HG03457 (cell line): ENCODE results near the gene MYH6.
"Not testable (repeated sequence)": the region's sequence is repeated elsewhere in the genome, so short reads cannot be mapped to it uniquely, and the experiment has no call there.

Experiments used
- ATAC-seq: cut with Tn5 transposase; IDR thresholded peaks from one replicate; pipeline ENCODE4 v1.9.1; 2021; ENCODE audit warnings: moderate number of reproducible peaks; ENCODE audit not compliant: unreplicated experiment

MYH6 gene

GRCh38 chr14:23415821-23416778, 8.0 kb upstream of the MYH6 start:
- ATAC-seq = no peak

DNA sequence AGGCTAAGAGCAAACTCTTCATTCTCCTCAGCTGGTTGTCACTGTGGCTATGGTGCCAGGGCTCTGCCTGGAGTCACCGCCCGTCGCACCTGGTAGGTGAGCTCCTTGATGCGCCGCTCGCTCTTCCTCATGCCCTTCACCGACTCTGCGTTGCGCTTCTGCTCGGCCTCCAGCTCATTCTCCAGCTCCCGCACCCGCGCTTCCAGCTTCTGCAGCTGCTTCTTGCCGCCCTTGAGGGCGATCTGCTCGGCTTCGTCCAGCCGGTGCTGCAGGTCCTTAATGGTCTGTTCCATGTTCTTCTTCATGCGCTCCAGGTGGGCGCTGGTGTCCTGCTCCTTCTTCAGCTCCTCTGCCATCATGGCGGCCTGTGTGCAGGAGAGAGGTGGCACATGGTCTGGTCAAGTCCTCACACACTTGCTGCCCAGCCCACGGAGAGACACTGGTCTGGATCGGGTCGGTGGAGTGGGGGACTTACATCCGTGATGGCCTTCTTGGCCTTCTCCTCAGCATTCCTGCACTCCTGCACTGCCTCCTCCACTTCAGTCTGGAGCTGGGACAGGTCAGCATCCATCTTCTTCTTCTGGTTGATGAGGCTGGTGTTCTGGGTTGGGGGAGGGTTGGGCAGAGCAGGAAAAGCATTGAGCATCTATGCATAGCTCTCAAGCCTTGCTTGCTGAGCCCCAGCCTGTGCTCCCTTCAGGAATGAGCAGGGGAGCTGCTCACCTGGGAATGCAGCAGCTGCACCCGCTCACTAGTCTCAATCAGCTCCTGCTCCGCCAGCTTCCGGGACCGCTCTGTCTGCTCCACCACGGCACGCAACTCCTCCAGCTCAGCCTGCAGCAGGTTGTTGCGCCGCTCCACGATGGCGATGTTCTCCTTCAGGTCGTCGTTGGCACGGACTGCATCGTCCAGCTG, 7.1 kb upstream of the MYH6 start:
- no peak for ATAC-seq

- no peak for ATAC-seq
Measured at GRCh38 chr14:23414254-23414653, 6.2 kb upstream of the MYH6 start.

DNA sequence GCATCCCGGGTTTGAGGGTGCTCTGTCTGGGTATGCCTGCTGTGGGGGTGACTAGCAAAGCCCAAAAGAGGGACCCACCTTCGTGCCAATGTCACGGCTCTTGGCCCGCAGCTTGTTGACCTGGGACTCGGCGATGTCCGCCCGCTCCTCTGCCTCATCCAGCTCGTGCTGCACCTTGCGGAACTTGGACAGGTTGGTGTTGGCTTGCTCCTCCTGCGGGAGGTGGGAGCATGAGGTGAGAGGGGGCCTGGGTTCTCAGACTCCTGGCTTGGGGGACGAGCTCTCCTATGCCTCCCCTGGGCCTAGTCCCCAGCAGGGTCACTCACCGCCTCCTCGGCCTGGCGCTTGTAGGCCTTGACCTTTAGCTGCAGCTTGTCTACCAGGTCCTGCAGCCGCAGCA, 5.6 kb upstream of the MYH6 start:
- no peak for ATAC-seq

DNA sequence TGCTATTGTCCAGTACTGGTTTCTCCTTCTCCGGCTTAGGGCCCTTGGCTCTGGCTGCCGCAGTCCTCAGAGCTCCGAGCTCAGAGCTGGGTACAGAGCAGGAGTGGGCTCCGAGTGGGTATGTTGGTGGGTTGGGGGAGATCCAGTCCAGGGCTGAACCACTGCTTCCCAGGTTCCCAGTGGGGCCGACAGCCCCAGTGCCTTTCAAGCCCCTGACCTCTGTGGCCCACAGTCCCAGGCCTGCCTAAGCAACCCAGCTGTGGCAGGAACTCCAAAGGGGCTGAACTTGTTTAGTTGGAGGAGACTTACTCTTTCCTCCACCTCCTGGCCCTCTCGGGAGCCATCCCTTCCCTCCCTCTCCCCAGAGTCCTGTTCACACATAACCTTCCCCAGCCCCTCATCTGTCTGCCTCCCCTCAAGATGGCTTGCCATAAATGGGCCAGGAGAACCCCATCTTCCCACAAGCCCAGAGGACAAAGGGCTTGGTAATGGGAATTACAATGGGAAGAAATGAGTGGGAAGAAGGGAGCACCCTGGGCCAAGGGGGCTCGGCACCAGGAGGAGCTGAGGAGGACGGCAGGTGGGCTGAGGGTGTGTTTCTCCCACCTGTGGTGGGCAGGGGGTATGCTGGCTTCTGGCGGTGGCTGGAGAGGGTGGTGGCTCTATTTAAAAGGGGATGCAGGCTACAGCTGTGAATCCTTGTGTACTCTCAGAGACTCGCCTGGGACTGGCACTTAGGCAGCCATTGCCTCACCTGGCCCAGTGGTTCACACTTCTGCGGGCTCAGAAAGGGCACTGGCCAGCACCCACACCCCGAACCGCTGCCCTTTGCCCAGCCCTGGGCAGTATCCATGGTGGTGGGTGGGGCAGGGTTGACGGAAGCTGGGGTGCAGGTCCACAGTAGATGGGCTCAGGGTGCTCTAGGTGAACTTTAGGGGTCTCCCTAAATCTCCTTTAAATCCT, 3.8 kb upstream of the MYH6 start:
- ATAC-seq = no peak

GRCh38 chr14:23409966-23410635, 2.0 kb upstream of the MYH6 start:
- no peak for ATAC-seq

DNA sequence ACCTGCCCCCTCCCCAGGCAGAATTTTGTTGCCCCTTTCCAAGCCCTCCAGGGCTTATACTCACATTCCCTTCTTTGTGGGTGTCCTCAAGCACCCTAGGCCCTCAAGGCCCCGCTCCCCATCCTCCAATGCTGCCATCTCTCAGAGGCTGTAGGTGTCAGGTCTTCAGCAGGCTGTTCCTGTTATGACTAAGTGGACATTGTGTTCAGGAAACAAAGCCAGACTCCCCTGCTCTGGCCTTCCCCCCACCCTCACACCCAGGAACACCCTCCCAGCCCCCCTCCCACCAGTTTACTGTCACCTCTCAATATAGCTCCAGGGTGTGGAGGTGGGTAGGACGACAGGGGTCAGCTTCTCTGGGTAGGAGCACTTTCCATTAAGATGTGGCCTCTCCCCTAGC, 1.4 kb upstream of the MYH6 start:
- ATAC-seq = no peak

DNA sequence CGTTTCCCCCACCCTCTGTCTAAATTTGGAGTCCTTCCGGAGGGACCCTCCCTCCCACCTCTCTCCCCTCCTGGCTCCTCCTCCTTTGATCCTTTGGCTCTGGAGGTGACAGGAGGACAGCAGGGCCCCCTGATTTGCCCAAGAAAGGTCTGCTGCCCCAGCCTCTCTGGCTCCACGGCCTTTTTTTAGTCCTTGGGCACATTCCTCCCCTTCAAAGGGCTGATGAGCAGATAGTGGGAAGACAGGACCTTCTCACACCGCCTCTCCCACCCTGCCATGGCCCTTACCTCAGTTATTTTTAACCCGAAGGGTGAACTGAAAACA, 196 bp upstream of the MYH6 start:
- ATAC-seq = no peak

DNA sequence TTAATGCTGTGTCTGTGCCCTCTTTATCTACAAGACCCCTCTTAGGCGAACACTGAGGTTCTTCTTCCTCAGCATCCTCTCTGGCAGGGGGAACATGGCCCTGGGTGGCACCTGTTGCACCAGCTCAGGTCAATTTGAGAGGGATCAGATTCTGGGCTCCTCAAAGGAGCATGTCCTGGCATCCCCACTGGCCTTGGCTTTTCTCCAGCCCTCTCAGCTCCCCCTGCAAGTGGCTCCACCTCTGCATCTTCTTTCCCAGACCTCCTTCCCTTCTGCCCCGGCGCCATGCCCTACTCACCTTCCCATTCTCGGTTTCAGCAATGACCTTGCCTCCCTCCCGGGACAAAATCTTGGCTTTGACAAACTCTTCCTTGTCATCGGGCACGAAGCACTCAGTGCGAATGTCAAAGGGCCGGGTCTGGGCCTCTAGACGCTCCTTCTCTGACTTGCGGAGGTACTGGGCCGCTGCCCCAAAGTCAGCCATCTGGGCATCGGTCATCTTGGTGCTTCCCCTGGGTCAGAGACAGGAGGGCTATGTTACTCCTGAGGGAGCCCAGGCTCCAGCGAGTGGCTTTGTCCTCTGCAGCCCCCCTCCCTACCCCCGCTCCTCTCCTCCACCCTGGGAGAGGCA, 1.2 kb downstream of the MYH6 start:
- ATAC-seq = no peak

GRCh38 chr14:23406244-23406643, 1.8 kb downstream of the MYH6 start:
- ATAC-seq = no peak

DNA sequence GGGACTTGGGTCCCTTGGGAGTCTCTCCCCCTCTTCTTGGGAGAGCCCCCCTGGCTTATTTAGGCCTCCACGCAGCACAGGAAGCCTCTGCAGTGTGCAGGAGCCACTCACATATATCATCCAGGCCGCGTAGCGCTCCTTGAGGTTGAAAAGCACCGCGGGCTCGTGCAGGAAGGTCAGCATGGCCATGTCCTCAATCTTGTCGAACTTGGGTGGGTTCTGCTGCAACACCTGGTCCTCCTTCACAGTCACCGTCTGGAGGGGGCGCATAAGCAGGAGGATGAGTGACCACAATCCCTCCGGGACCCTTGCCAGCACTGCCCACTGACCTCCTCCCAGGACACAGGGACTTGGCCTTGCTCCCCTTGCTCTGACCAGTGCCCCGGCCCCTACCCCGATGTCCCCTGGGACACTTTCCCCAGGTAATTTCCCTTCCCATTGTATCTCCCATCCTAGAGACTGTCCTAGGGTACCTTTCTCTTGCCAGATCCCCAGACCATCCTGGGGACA, 2.5 kb downstream of the MYH6 start:
- ATAC-seq = no peak

- no peak for ATAC-seq
Measured at GRCh38 chr14:23405096-23405495, 3.0 kb downstream of the MYH6 start.

DNA sequence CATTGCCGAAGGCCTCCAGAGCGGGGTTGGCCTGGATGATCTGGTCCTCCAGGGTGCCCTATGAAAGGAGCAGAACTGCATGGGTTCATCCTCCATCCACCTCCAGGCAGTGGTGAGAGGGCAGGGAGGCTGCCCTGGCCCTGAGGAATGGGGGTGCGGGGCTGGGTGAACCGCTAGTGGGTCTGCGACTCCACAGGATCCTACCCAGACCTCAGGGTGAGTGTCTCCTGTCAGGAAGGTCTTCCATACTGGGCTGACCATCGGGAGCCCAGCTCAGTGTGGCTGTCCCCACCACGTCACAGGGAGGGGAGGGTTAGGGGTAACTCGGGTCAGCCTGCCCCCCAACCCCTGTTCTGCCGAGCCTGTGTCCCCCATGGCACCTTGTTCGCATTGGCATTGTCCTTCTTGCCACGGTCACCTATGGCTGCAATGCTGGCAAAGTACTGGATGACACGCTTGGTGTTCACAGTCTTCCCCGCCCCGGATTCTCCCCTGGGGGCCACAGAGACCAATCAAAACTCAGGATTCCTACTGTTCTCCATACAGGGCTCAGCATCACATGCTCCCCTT, 3.7 kb downstream of the MYH6 start:
- ATAC-seq = no peak

DNA sequence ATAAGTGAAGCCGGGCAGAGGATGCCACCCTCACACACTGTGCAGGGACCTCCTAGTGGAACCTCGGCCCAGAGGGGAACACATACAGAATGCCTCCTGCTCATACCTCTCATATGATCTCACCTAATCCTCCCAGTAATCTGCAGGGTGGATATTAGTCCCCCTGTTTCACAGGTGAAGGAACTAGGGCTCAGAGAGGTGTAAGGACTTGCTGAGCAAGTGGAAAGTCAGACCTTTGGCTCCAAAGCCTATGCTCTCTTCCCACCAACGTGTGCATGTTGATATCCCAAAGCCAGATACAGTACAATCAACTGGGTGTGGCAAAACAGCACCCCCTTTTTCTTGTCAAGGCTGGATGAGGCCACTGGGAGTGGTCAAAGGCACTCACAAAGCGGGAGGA, 4.2 kb downstream of the MYH6 start:
- ATAC-seq = no peak

DNA sequence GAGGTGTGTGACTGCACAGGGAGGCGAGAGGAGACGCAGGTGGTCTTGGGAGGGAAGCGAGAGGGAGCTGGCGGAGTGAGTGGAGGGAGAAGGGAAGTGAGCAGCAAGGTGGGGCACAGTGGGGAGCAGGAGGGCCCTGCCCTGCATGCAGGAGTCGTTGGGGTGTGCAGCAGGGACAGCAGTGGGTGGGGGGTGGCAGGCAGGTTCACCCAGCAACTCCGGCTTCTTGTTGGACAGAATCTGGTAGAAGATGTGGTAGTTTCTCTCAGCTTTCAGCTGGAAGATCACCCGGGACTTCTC, 5.0 kb downstream of the MYH6 start:
- no peak for ATAC-seq

GRCh38 chr14:23402296-23403138, 5.6 kb downstream of the MYH6 start:
- ATAC-seq = no peak

- no peak for ATAC-seq
Measured at GRCh38 chr14:23401291-23401690, 6.8 kb downstream of the MYH6 start.

DNA sequence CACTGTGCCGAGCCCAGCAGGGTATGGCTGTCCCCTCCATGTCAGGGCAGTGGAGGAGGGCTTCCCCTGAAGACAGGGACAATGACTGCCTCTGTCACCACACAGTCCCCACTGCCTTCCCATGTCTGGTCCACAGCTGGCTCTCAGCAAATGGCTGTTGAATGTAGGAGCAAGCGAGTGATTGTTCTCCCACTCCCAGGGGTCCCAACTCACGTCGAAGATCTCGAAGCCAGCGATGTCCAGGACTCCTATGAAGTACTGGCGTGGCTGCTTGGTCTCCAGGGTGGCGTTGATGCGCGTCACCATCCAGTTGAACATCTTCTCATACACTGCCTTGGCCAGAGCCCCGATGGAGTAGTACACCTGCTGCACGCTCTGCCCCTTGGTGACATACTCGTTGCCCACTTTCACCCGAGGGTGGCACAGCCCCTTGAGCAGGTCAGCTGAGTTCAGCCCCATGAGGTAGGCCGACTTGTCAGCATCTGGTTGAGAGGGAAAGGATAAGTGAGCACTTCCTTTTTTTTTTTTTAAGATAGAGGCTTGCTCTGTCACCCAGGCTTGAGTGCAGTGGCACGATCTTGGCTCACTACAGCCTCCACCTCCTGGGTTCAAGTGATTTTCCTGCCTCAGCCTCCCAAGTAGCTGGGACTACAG, 7.5 kb downstream of the MYH6 start:
- ATAC-seq = not testable (repeated sequence)
